CD4-positive, alpha-beta memory T cell (primary cell): ENCODE results near the gene SMC6. TPM values are rescaled to one million over a fixed set of nuclear protein-coding genes. Genes with fewer than 3 reads are reported as not detected.

Experiments
- CTCF ChIA-PET: fragments of 350-600 bp; sonication (Branson Sonifier 250); formaldehyde crosslinking; loops from one replicate; lab custom pipeline; 2021; ENCODE audit warnings: inconsistent platforms; ENCODE audit not compliant: partially characterized antibody; lab: Charles Lee
- POLR2A ChIA-PET: fragments of 350-600 bp; sonication (Branson Sonifier 250); formaldehyde crosslinking; loops from one replicate; lab custom pipeline; 2021; ENCODE audit not compliant: partially characterized antibody; lab: Charles Lee
- DNase-seq, 5 donors: peaks; one replicate each; pipeline versions ENCODE4 v3.0.0 to v3.0.0-alpha.2; 2020 to 2022; ENCODE audit warnings: mixed read lengths in 1 of 5
- H3K27ac ChIP-seq: one replicate; pipeline ENCODE4 v1.7.0; 2013; ENCODE audit warnings: low read depth, low read length
- H3K27me3 ChIP-seq: 2 replicates; pipeline ENCODE4 v1.7.0; 2013; ENCODE audit warnings: mild to moderate bottlenecking, low read length, moderate library complexity; ENCODE audit not compliant: insufficient read depth
- H3K36me3 ChIP-seq: 2 replicates; pipeline ENCODE4 v1.7.0; 2013; ENCODE audit warnings: mild to moderate bottlenecking, low read length, moderate library complexity; ENCODE audit not compliant: insufficient read depth
- H3K4me1 ChIP-seq: 2 replicates; pipeline ENCODE4 v1.7.0; 2013; ENCODE audit warnings: mild to moderate bottlenecking, low read length, moderate library complexity; ENCODE audit not compliant: insufficient read depth
- H3K4me3 ChIP-seq, 2 donors: one replicate each; pipeline ENCODE4 v1.7.0; 2013; ENCODE audit warnings: low read length in 2 of 2, mild to moderate bottlenecking in 1 of 2
- H3K9me3 ChIP-seq, 2 donors: one replicate each; pipeline ENCODE4 v1.7.0; 2013; ENCODE audit warnings: low read length in 2 of 2, control low read depth in 1 of 2; ENCODE audit not compliant: control insufficient read depth in 1 of 2
- H3K27ac Mint-ChIP-seq, 7 donors: one replicate each; pipeline ENCODE4 v1.8.0; 2020 to 2021; ENCODE audit warnings: mixed read lengths in 7 of 7, mild to moderate bottlenecking in 6 of 7, inconsistent platforms in 3 of 7, moderate library complexity in 3 of 7
- H3K27me3 Mint-ChIP-seq, 2 donors: one replicate each; pipeline ENCODE4 v1.8.0; 2020 to 2021; ENCODE audit warnings: mixed read lengths in 2 of 2
- H3K36me3 Mint-ChIP-seq, 2 donors: one replicate each; pipeline ENCODE4 v1.8.0; 2020 to 2021; ENCODE audit warnings: mixed read lengths in 2 of 2, inconsistent platforms in 1 of 2, mild to moderate bottlenecking in 1 of 2
- H3K4me1 Mint-ChIP-seq, 4 donors: one replicate each; pipeline ENCODE4 v1.8.0; 2020 to 2021; ENCODE audit warnings: mixed read lengths in 4 of 4, mild to moderate bottlenecking in 1 of 4
- H3K4me3 Mint-ChIP-seq, 8 donors: one replicate each; pipeline ENCODE4 v1.8.0; 2020 to 2021; ENCODE audit warnings: mixed read lengths in 8 of 8, mild to moderate bottlenecking in 7 of 8, moderate library complexity in 6 of 8, inconsistent platforms in 3 of 8
- H3K9me3 Mint-ChIP-seq, 8 donors: one replicate each; pipeline ENCODE4 v1.8.0; 2020 to 2021; ENCODE audit warnings: mixed read lengths in 8 of 8, mild to moderate bottlenecking in 5 of 8, inconsistent platforms in 3 of 8, moderate library complexity in 1 of 8
- intact Hi-C: fragments of 100-400 bp; cut with micrococcal nuclease; formaldehyde crosslinking; loops from one replicate; pipeline ENCODE4 v1.15.1; 2023
- polyA plus RNA-seq, 2 donors: library from polyadenylated mRNA; unstranded; fragments of 300-500 nt; fragmentation: Illumina TruSeq; gene quantifications; one replicate each; pipeline ENCODE4 v1.2.3, GENCODE V29; 2021
- total RNA-seq, 2 experiments: library from RNA; stranded (reverse); gene quantifications; one replicate each; pipeline ENCODE4 v1.2.3, GENCODE V29; 2021

The SMC6 gene
- total and polyA plus RNA-seq, 4 experiments from 2014 or later: 4.8 to 19.2 (median 17.4) TPM

GRCh38 chr2:17617955-17618354 lies 135.7 kb downstream of the SMC6 start:
- no peaks in the 10 kb centered on the region for H3K27me3 ChIP-seq
- H3K36me3 ChIP-seq: no peaks in the 10 kb centered on the region
- ChIA-PET POLR2A (no interaction called here), CTCF (no interaction called here)
- H3K27ac ChIP-seq: no peak overlapping the region
- H3K4me1 ChIP-seq: no peaks in the 10 kb centered on the region
- H3K27me3 Mint-ChIP-seq: peaks cover 5 to 6% of the 10 kb centered on the region in 2 donors
- no peak overlapping the region for H3K4me3 ChIP-seq
- H3K36me3 Mint-ChIP-seq: no peaks in the 10 kb centered on the region
- H3K4me1 Mint-ChIP-seq: no peaks in the 10 kb centered on the region
- no peaks in the 10 kb centered on the region for H3K9me3 ChIP-seq
- intact Hi-C loops: no loop called here
- H3K9me3 Mint-ChIP-seq: no peaks in the 10 kb centered on the region
- no peak for DNase-seq
- no peak overlapping the region for H3K4me3 Mint-ChIP-seq
- no peak overlapping the region for H3K27ac Mint-ChIP-seq

GRCh38 chr2:17617516-17617915 lies 136.1 kb downstream of the SMC6 start:
- Mint-ChIP-seq H3K4me3 (no peak overlapping the region), H3K9me3 (no peaks in the 10 kb centered on the region), H3K4me1 (no peaks in the 10 kb centered on the region), H3K27me3 (peaks cover 3% of the 10 kb centered on the region in 2 donors), H3K27ac (no peak overlapping the region), H3K36me3 (no peaks in the 10 kb centered on the region)
- intact Hi-C loops: no loop called here
- no peak for DNase-seq
- Histone ChIP-seq H3K4me3 (no peak overlapping the region), H3K27ac (no peak overlapping the region), H3K36me3 (no peaks in the 10 kb centered on the region), H3K4me1 (no peaks in the 10 kb centered on the region), H3K9me3 (no peaks in the 10 kb centered on the region), H3K27me3 (no peaks in the 10 kb centered on the region)
- ChIA-PET CTCF (no interaction called here), POLR2A (no interaction called here)

GRCh38 chr2:17616405-17616804 lies 137.2 kb downstream of the SMC6 start:
- H3K4me1 Mint-ChIP-seq: no peaks in the 10 kb centered on the region
- peaks cover 2 to 3% of the 10 kb centered on the region in 2 donors for H3K27me3 Mint-ChIP-seq
- H3K4me1 ChIP-seq: no peaks in the 10 kb centered on the region
- no peaks in the 10 kb centered on the region for H3K27me3 ChIP-seq
- H3K27ac Mint-ChIP-seq: no peak overlapping the region
- H3K9me3 ChIP-seq: no peaks in the 10 kb centered on the region
- no peak overlapping the region for H3K27ac ChIP-seq
- ChIA-PET POLR2A (no interaction called here), CTCF (interaction anchor here (2.4 kb wide), 1 partner anchor 29 kb away, joined by 7 read pairs; no protein-coding TSS in a partner anchor)
- intact Hi-C loops: no loop called here
- no peak overlapping the region for H3K4me3 ChIP-seq
- no peaks in the 10 kb centered on the region for H3K36me3 ChIP-seq
- H3K9me3 Mint-ChIP-seq: no peaks in the 10 kb centered on the region
- H3K36me3 Mint-ChIP-seq: no peaks in the 10 kb centered on the region
- no peak overlapping the region for H3K4me3 Mint-ChIP-seq
- no peak for DNase-seq

- no peaks in the 10 kb centered on the region for H3K4me1 Mint-ChIP-seq
- no peak overlapping the region for H3K4me3 ChIP-seq
- intact Hi-C loops: no loop called here
- no peak overlapping the region for H3K27ac ChIP-seq
- H3K4me3 Mint-ChIP-seq: no peak overlapping the region
- DNase-seq: no peak
- H3K9me3 ChIP-seq: no peaks in the 10 kb centered on the region
- ChIA-PET POLR2A (no interaction called here), CTCF (interaction anchor here (2.4 kb wide), 1 partner anchor 30 kb away, joined by 7 read pairs; no protein-coding TSS in a partner anchor)
- H3K27ac Mint-ChIP-seq: no peak overlapping the region
- H3K9me3 Mint-ChIP-seq: no peaks in the 10 kb centered on the region
- no peaks in the 10 kb centered on the region for H3K4me1 ChIP-seq
- H3K27me3 Mint-ChIP-seq: peaks cover 0 to 3% of the 10 kb centered on the region in 2 donors
- H3K36me3 Mint-ChIP-seq: no peaks in the 10 kb centered on the region
- no peaks in the 10 kb centered on the region for H3K36me3 ChIP-seq
- H3K27me3 ChIP-seq: no peaks in the 10 kb centered on the region
These were observed 137.8 kb downstream of the SMC6 start for GRCh38 chr2:17615728-17616351.

- no peaks in the 10 kb centered on the region for H3K4me1 ChIP-seq
- no peaks in the 10 kb centered on the region for H3K4me1 Mint-ChIP-seq
- no peak overlapping the region for H3K4me3 ChIP-seq
- POLR2A ChIA-PET: no interaction called here
- H3K9me3 ChIP-seq: no peaks in the 10 kb centered on the region
- peaks cover 0 to 2% of the 10 kb centered on the region in 2 donors for H3K27me3 Mint-ChIP-seq
- no peak overlapping the region for H3K27ac ChIP-seq
- no peaks in the 10 kb centered on the region for H3K9me3 Mint-ChIP-seq
- CTCF ChIA-PET: interaction anchor here (2.4 kb wide), 1 partner anchor 30 kb away, joined by 7 read pairs; no protein-coding TSS in a partner anchor
- DNase-seq: no peak
- no peak overlapping the region for H3K27ac Mint-ChIP-seq
- no peaks in the 10 kb centered on the region for H3K27me3 ChIP-seq
- intact Hi-C loops: no loop called here
- no peaks in the 10 kb centered on the region for H3K36me3 Mint-ChIP-seq
- H3K4me3 Mint-ChIP-seq: no peak overlapping the region
- no peaks in the 10 kb centered on the region for H3K36me3 ChIP-seq
These were observed 138.5 kb downstream of the SMC6 start for GRCh38 chr2:17615147-17615546.

- H3K27me3 ChIP-seq: no peaks in the 10 kb centered on the region
- H3K4me3 Mint-ChIP-seq: no peak overlapping the region
- DNase-seq: no peak
- ChIA-PET POLR2A (no interaction called here), CTCF (interaction anchor here (2.4 kb wide), 1 partner anchor 31 kb away, joined by 7 read pairs; no protein-coding TSS in a partner anchor)
- no peaks in the 10 kb centered on the region for H3K4me1 Mint-ChIP-seq
- no peak overlapping the region for H3K27ac ChIP-seq
- H3K27ac Mint-ChIP-seq: no peak overlapping the region
- no peaks in the 10 kb centered on the region for H3K27me3 Mint-ChIP-seq
- H3K4me1 ChIP-seq: no peaks in the 10 kb centered on the region
- intact Hi-C loops: no loop called here
- no peaks in the 10 kb centered on the region for H3K9me3 ChIP-seq
- H3K36me3 ChIP-seq: no peaks in the 10 kb centered on the region
- H3K36me3 Mint-ChIP-seq: no peaks in the 10 kb centered on the region
- H3K9me3 Mint-ChIP-seq: no peaks in the 10 kb centered on the region
- H3K4me3 ChIP-seq: no peak overlapping the region
These were observed 139.3 kb downstream of the SMC6 start for GRCh38 chr2:17614174-17614930.
